H1 (cell line): ENCODE data around the gene CDCA7. TPM values are rescaled to one million over a fixed set of nuclear protein-coding genes. Genes with fewer than 3 reads are reported as not detected.

Source experiments
- CTCF ChIA-PET: fragments of 300-600 bp; sonication (Branson Sonifier 250); formaldehyde crosslinking; loops from one replicate; lab custom pipeline; 2021; ENCODE audit not compliant: partially characterized antibody; lab: Charles Lee
- POLR2A ChIA-PET: fragments of 300-600 bp; sonication (Branson Sonifier 250); formaldehyde crosslinking; loops from one replicate; lab custom pipeline; 2021; ENCODE audit warnings: inconsistent platforms; ENCODE audit not compliant: partially characterized antibody; lab: Charles Lee
- DNase-seq, 2 experiments: peaks; one replicate each; pipeline versions ENCODE4 v3.0.0 to v3.0.0-alpha.2; 2010 to 2022; ENCODE audit warnings: low spot score in 2 of 2, low read depth in 1 of 2, mixed read lengths in 1 of 2
- FAIRE-seq: peaks from 2 replicates; lab custom pipeline; 2011; peaks lifted over from hg19 to GRCh38; lab: Jason Lieb, UNC
- H2AFZ ChIP-seq: 2 replicates; pipeline ENCODE4 v1.8.1; 2012; ENCODE audit warnings: low read length, inconsistent platforms
- H2AK5ac ChIP-seq: 2 replicates; pipeline ENCODE4 v1.6.1; 2013; ENCODE audit warnings: low read depth, low read length
- H2BK120ac ChIP-seq: replicated peaks from 2 replicates; pipeline ENCODE3; 2013; ENCODE audit warnings: low read depth, low read length, inconsistent platforms
- H2BK12ac ChIP-seq: 2 replicates; pipeline ENCODE4 v1.6.1; 2013; ENCODE audit warnings: low read depth, low read length
- H2BK15ac ChIP-seq: 2 replicates; pipeline ENCODE4 v1.6.1; 2013; ENCODE audit warnings: low read length
- H2BK20ac ChIP-seq: 2 replicates; pipeline ENCODE4 v1.6.1; 2013; ENCODE audit warnings: low read length
- H2BK5ac ChIP-seq: 2 replicates; pipeline ENCODE4 v1.6.1; 2013; ENCODE audit warnings: low read depth, low read length
- H3K14ac ChIP-seq: 2 replicates; pipeline ENCODE4 v1.6.1; 2013; ENCODE audit warnings: inconsistent platforms; ENCODE audit not compliant: insufficient read length
- H3K18ac ChIP-seq: 2 replicates; pipeline ENCODE4 v1.6.1; 2013; ENCODE audit warnings: low read length; ENCODE audit errors: extremely low read depth
- H3K23ac ChIP-seq: 2 replicates; pipeline ENCODE4 v1.6.1; 2013; ENCODE audit warnings: inconsistent platforms; ENCODE audit not compliant: insufficient read length
- H3K23me2 ChIP-seq: 2 replicates; pipeline ENCODE4 v1.6.1; 2013; ENCODE audit warnings: low read depth, low read length
- H3K27ac ChIP-seq: 2 replicates; pipeline ENCODE4 v1.6.1; 2011; ENCODE audit warnings: low read depth, low read length, inconsistent platforms
- H3K27me3 ChIP-seq, 4 experiments: replicated peaks in 1 of 4; 1 replicate in 1 of 4; 2 replicates in 3 of 4; pipeline versions ENCODE4 v1.6.1 to v1.8.1; 2011 to 2013; ENCODE audit warnings: low read length in 3 of 4, mild to moderate bottlenecking in 3 of 4, inconsistent platforms in 2 of 4, mixed read lengths in 2 of 4, moderate library complexity in 1 of 4; ENCODE audit not compliant: control insufficient read depth in 3 of 4, insufficient read depth in 3 of 4; ENCODE audit errors: extremely low read depth in 1 of 4
- H3K36me3 ChIP-seq, 4 experiments: 2 replicates each; pipeline versions ENCODE4 v1.6.1 to v1.8.1; 2011 to 2013; ENCODE audit warnings: mild to moderate bottlenecking in 4 of 4, low read length in 3 of 4, moderate library complexity in 2 of 4, control low read depth in 1 of 4, inconsistent platforms in 1 of 4; ENCODE audit not compliant: insufficient read depth in 4 of 4, control insufficient read depth in 2 of 4
- H3K4ac ChIP-seq: replicated peaks from 2 replicates; pipeline ENCODE3; 2013; ENCODE audit warnings: low read length, low read depth, mixed read lengths, inconsistent platforms; ENCODE audit not compliant: insufficient read length
- H3K4me1 ChIP-seq, 4 experiments: replicated peaks in 1 of 4; 1 replicate in 1 of 4; 2 replicates in 3 of 4; pipeline versions ENCODE4 v1.6.1 to v1.8.1; 2011 to 2013; ENCODE audit warnings: low read length in 3 of 4, inconsistent platforms in 2 of 4, mixed read lengths in 1 of 4; ENCODE audit not compliant: insufficient read depth in 4 of 4, control insufficient read depth in 3 of 4
- H3K4me2 ChIP-seq, 2 experiments: 2 replicates each; pipeline versions ENCODE4 v1.6.1 to v1.8.1; 2011 to 2013; ENCODE audit warnings: low read depth in 2 of 2, low read length in 2 of 2, control low read depth in 1 of 2, inconsistent platforms in 1 of 2, mild to moderate bottlenecking in 1 of 2; ENCODE audit not compliant: insufficient read depth in 1 of 2
- H3K4me3 ChIP-seq, 4 experiments: fragments of 200-600, 300-600 bp in 1 of 4; sonication (generic), shearing (Covaris generic), sonication (Bioruptor Twin) in 1 of 4; 2 replicates each; pipeline versions ENCODE4 v1.5.1 to v1.8.1; 2011 to 2016; ENCODE audit warnings: low read length in 4 of 4, low read depth in 3 of 4, control low read depth in 2 of 4, inconsistent platforms in 2 of 4, mild to moderate bottlenecking in 2 of 4, mixed read lengths in 1 of 4, moderate library complexity in 1 of 4; ENCODE audit not compliant: insufficient read depth in 2 of 4; ENCODE audit errors: extremely low read depth in 1 of 4
- H3K56ac ChIP-seq: replicated peaks from 2 replicates; pipeline ENCODE3; 2013; ENCODE audit warnings: low read depth, mild to moderate bottlenecking, mixed read lengths, low read length, inconsistent platforms; ENCODE audit not compliant: insufficient read length
- H3K79me1 ChIP-seq: 2 replicates; pipeline ENCODE4 v1.6.1; 2013; ENCODE audit warnings: low read depth, low read length, control low read depth
- H3K79me2 ChIP-seq, 2 experiments: 2 replicates each; pipeline versions ENCODE4 v1.6.1 to v1.8.1; 2012 to 2013; ENCODE audit warnings: low read length in 2 of 2, mild to moderate bottlenecking in 2 of 2, inconsistent platforms in 1 of 2; ENCODE audit not compliant: insufficient read depth in 2 of 2, control insufficient read depth in 1 of 2
- H3K9ac ChIP-seq, 4 experiments: replicated peaks in 1 of 4; 1 replicate in 1 of 4; 2 replicates in 3 of 4; pipeline versions ENCODE4 v1.6.1 to v1.8.1; 2011 to 2013; ENCODE audit warnings: low read depth in 3 of 4, low read length in 3 of 4, control low read depth in 2 of 4, mild to moderate bottlenecking in 2 of 4, moderate library complexity in 2 of 4, inconsistent platforms in 1 of 4; ENCODE audit errors: extremely low read depth in 1 of 4
- H3K9me3 ChIP-seq, 2 experiments: 2 replicates each; pipeline versions ENCODE4 v1.6.1 to v1.8.1; 2012 to 2013; ENCODE audit warnings: mild to moderate bottlenecking in 2 of 2, moderate library complexity in 2 of 2, control low read depth in 1 of 2, inconsistent platforms in 1 of 2, low read depth in 1 of 2, low read length in 1 of 2, mixed read lengths in 1 of 2; ENCODE audit not compliant: insufficient read depth in 2 of 2
- H4K20me1 ChIP-seq, 2 experiments: replicated peaks in 1 of 2; 2 replicates each; pipeline versions ENCODE3 to v1.8.1; 2011 to 2013; ENCODE audit warnings: inconsistent platforms in 2 of 2, low read length in 2 of 2, mild to moderate bottlenecking in 1 of 2; ENCODE audit not compliant: insufficient read depth in 2 of 2, control insufficient read depth in 1 of 2
- H4K5ac ChIP-seq: 2 replicates; pipeline ENCODE4 v1.6.1; 2013; ENCODE audit warnings: low read length, low read depth, mixed read lengths, inconsistent platforms; ENCODE audit not compliant: insufficient read length
- H4K8ac ChIP-seq: 2 replicates; pipeline ENCODE4 v1.8.0; 2013; ENCODE audit warnings: mild to moderate bottlenecking, moderate library complexity, low read length, inconsistent platforms; ENCODE audit not compliant: insufficient read depth; ENCODE audit errors: extremely low read depth
- H4K91ac ChIP-seq: replicated peaks from 2 replicates; pipeline ENCODE3; 2013; ENCODE audit warnings: low read length, mixed read lengths, inconsistent platforms; ENCODE audit not compliant: insufficient read length
- FOSL1 ChIP-seq: IDR thresholded peaks from 2 replicates; pipeline ENCODE4 v1.6.1; 2011; ENCODE audit warnings: mild to moderate bottlenecking, low read depth, low read length, moderate library complexity; ENCODE audit not compliant: insufficient read depth
- GTF2F1 ChIP-seq: IDR thresholded peaks from 2 replicates; pipeline ENCODE4 v1.6.1; 2012; ENCODE audit warnings: low read depth, low read length, improper control_type of control experiment, borderline replicate concordance
- POLR2AphosphoS5 ChIP-seq: IDR thresholded peaks from 2 replicates; pipeline ENCODE4 v1.6.1; 2011; ENCODE audit warnings: low read depth, low read length
- TCF12 ChIP-seq: IDR thresholded peaks from 2 replicates; pipeline ENCODE4 v1.6.1; 2011; ENCODE audit warnings: low read depth, mild to moderate bottlenecking, low read length
- ZNF274 ChIP-seq: IDR thresholded peaks from 2 replicates; pipeline ENCODE4 v1.7.0; 2012; ENCODE audit warnings: low read length, borderline replicate concordance; ENCODE audit errors: extremely low read depth
- WGBS, 2 experiments: shearing (Covaris generic) in 1 of 2; methylation state at CpG; one replicate each; pipeline versions ENCODE4 v1.1.6 to v1.1.7; 2013 to 2015; ENCODE audit warnings: low lambda C conversion rate in 2 of 2, mixed read lengths in 2 of 2, inconsistent platforms in 1 of 2, low coverage in 1 of 2, missing lambda C conversion rate in 1 of 2; ENCODE audit not compliant: insufficient replicate concordance in 2 of 2, insufficient coverage in 1 of 2, insufficient read length in 1 of 2; ENCODE audit errors: extremely low coverage in 1 of 2, missing lambda C conversion rate in 1 of 2; 5-methylcytosine and 5-hydroxymethylcytosine counted together
- polyA plus RNA-seq, 7 experiments: library from polyadenylated mRNA; depleted of rRNA in 3 of 7; stranded (reverse) in 5 of 7; unstranded in 2 of 7; fragments of >200 nt in 5 of 7; fragments of 200-250 nt in 2 of 7; gene quantifications; 1 replicate in 5 of 7; 2 replicates in 1 of 7; 4 replicates in 1 of 7; pipeline versions ENCODE4 v1.2.1 to v1.2.3, GENCODE V29; 2011 to 2013; ENCODE audit warnings: missing spikeins in 2 of 7, mixed read lengths in 2 of 7
- total RNA-seq: library from RNA; stranded (reverse); fragmentation: NEBNext Ultra II Directional; extraction: Animal tissue kit (Norgen Biotek cat#: 25700); gene quantifications from 2 replicates; pipeline ENCODE4 v1.2.1, GENCODE V29; 2021

CDCA7 gene
- total and polyA plus RNA-seq, 2 of the 8 experiments (the other 6 are each of a cell fraction or from before 2014, with no cell fraction given) = 64.4 to 80.4 TPM

DNA sequence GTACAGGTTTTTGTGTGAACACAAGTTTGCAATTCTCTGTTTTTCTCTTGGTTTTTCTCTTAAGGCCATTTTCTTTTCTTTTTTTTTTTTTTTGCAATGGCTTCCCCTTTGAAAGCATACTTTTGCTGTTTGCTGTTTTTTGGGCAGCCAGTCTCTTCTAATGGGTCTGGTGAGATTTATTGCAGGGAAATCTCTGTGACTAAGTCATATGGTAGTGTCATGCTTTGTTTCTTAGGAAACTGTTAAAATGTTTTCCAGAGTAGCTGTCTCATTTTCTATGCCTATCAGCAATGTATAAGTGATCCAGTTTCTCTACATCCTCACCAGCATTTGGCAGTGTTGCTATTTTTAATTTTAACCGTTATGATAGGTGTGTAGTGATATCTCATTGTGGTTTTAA lies 27.9 kb upstream of the CDCA7 start:
- no peak overlapping the region for H3K56ac ChIP-seq
- TF ChIP-seq GTF2F1 (no peak), ZNF274 (no peak), POLR2AphosphoS5 (no peak), TCF12 (no peak), FOSL1 (no peak)
- FAIRE-seq (no peak), DNase-seq (no peak)
- no peaks in the 10 kb centered on the region for H3K36me3 ChIP-seq
- no peak overlapping the region for H2AK5ac ChIP-seq
- no peaks in the 10 kb centered on the region for H3K4me1 ChIP-seq
- no peak overlapping the region for H3K27ac ChIP-seq
- H3K79me1 ChIP-seq = no peaks in the 10 kb centered on the region
- no peak overlapping the region for H3K4me2 ChIP-seq
- no peaks in the 10 kb centered on the region for H3K79me2 ChIP-seq
- no peak overlapping the region for H2BK15ac ChIP-seq
- H3K23ac ChIP-seq = no peak overlapping the region
- H3K27me3 ChIP-seq = no peaks in the 10 kb centered on the region
- no peak overlapping the region for H4K91ac ChIP-seq
- no peak overlapping the region for H3K18ac ChIP-seq
- no peak overlapping the region for H2AFZ ChIP-seq
- H3K14ac ChIP-seq = no peak overlapping the region
- 92% methylated on average over 1 of the region's 1 CpG; no CpG with 5 or more reads in 1 of the 2 experiments for WGBS, 2 experiments
- H2BK12ac ChIP-seq = no peak overlapping the region
- no peaks in the 10 kb centered on the region for H3K23me2 ChIP-seq
- H2BK5ac ChIP-seq = no peak overlapping the region
- no peak overlapping the region for H3K9ac ChIP-seq
- H2BK120ac ChIP-seq = no peak overlapping the region
- no peak overlapping the region for H2BK20ac ChIP-seq
- peaks cover 7% of the 10 kb centered on the region in 2 experiments; a peak in 3 of 4 replicates for H3K9me3 ChIP-seq
- H4K8ac ChIP-seq = no peak overlapping the region
- H3K4me3 ChIP-seq = no peak overlapping the region
- H4K20me1 ChIP-seq = no peaks in the 10 kb centered on the region
- ChIA-PET POLR2A (no interaction called here), CTCF (no interaction called here)
- no peak overlapping the region for H4K5ac ChIP-seq
- no peak overlapping the region for H3K4ac ChIP-seq
